EL (cell line): ENCODE data around the gene GRHL3.
A peak's percentile ranks its signal among the peaks of the same experiment; 100 is the strongest.

Experiments used
- DNase-seq: peaks from one replicate; pipeline ENCODE4 v3.0.0-alpha.2; 2016

Gene GRHL3

DNA sequence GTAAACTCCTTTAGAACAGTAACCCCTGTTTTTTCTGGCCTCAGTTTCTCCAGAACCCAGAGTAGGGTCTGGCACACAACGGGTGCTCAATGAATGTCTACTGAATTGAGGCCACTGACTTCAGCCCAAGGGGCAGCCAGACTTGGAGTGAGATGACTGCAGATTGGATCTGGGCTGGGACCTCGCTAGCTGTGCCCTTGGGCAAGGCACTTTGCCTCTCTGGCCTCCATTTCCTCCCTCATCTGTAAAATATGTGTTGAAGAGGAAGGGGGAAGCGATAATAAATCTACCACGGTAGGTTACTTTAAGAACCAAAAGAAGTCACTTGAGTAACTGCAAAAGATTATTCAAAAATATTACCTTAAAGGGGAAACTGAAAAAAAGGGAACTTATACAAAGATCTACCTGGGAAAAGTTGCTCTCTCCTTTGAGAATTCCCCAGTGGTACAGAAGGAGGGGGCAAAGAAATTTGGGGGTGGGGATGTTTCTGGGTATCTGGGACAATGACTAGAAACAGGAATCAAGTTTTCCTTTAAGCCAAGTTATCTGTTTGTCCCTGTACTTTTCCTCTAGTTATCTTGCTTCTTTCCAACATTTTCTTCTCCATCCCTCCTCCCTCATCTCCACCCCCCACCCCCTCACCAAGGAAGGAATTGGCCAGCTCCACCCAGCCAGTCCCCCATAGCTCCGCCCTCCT lies 394 bp upstream of the GRHL3 start:
- DNase-seq = no peak

GRCh38 chr1:24319962-24320361 lies 805 bp downstream of the GRHL3 start:
- no peak for DNase-seq

DNA sequence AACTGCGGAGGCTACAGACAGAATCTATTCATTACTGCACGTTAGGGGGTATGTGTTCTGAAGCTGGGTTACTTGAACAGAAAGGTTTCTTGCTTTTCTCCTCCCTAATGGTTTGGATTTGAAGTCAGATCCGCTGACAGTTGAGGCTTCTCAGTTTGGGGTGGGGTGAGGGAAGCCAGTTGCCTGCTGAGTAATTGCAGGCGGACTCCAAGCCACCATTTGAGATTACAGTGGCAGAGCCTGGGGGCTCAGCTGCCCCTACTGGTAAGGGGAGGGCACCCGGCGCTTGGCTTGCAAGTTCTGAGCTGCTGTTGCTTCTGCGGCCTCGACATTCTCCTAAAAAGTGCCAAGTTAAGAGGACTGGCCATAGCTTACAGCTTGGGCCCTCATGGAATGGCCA lies 2.0 kb downstream of the GRHL3 start:
- DNase-seq = no peak

DNA sequence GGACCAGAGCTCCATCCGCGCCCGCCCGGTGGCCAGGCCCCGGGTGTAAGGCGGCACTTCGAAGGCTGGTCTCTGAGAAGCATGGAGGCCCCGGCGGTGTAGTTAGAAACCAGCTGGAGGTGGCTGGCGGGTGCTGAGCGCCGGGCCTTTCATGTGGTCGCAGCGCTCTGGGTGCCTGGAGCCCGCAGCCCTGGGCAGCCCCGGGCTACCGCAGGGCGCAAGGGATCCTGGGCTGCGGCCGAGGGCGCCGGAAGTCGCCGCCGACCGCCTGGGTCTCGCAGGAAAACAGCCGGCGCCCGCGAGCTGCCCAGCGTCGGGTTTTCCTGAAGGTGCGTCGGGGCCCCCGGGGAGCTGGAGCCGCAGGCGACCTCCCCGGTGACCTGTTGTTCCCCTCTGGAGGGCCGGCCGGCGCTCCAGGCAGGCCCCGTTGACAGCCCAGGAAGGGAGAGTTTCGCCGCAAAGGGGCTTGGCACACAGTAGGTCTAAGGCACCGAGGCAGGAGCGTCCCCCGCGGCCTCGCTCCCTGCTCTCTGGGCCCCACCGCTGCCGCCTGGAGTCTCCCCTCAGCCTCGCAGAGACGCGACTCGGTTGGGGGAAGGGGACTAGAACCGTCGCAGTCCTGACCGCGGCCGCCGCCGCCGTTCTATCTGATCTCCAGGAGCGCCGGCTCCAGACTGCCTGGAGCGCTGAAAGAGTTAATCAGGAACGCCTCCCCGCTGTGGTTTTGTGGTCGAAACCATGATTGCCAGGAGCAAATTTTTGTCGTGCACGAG lies 2.7 kb downstream of the GRHL3 start:
- peak; percentile 90 for DNase-seq

DNA sequence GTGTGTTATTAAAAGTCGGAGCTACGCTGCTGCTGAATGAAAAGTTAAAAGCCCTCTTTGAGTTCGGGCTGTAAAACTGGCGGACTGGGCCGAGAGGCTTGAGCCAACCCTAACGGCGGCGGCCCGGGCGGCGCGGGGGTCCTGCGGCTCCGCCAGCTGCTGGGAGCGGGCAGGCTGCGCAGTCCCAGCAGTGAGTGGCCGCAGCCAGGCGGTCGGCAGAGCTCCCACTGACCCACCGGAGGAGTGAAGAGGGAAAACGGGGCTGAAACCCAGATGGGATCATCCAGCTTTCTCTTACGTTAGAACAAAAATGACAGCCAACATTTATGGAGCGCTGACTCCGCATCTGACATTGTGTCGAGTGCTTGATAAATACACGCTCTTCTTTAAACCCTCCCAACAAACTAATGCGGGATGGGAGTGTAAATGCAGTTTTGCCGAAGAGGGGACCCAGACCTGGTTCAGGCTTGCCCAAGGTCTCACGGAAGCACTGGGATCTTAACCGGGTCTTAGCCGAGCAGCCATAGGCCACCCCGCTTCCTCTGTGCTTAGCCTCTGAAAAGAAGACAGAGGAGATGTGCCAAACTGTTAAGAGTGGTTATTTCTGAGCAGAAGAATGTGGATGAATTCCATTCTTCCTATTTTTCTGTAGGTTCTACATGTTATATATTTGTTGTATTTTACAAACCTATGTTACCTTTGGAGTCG lies 3.5 kb downstream of the GRHL3 start:
- DNase-seq = peak; percentile 18

GRCh38 chr1:24323281-24323680 lies 4.1 kb downstream of the GRHL3 start:
- no peak for DNase-seq

- DNase-seq = no peak
Observed at GRCh38 chr1:24324903-24325302, 5.7 kb downstream of the GRHL3 start.

GRCh38 chr1:24325587-24326449 lies 6.7 kb downstream of the GRHL3 start:
- DNase-seq = no peak

- no peak for DNase-seq
Observed at GRCh38 chr1:24327486-24327885, 8.3 kb downstream of the GRHL3 start.

DNA sequence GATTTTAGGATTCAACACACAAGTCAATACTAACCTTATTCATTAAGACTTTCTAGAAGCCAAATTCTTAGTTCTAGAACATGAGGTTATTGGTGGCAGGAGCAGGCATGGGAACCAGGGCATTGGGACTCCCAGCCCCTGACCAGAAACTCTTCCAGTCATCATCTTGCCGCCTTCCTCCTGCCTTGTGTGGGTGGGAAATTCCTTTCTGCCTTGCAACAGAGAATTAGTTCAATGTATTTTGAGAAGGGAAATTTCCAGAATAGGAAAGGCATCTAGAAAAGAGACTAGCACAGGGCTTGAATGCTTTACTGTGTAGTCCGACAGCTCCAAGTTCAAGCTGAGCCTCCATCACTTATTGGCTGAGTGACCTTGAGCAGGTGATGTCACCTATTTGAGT lies 8.7 kb downstream of the GRHL3 start:
- DNase-seq = no peak

DNA sequence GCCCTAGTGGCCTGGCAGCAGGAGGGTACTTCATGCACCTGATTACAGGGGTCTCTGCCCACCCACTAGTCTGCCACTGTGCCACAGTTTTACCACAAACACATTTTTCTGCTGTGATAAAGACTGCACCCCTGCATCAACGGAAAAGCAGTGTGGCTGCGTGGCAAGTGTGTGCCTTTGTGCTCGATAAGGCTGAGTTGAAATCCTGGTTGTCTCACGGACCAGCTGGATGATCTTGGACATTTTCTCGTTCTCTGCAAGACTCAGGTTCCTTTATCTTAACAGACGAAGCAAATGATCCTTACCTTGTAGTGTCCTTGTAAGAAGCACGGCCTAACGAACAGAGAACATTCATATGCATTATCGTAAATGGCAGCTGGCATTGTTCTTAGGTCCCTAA lies 10.2 kb downstream of the GRHL3 start:
- DNase-seq = no peak

- DNase-seq = peak; percentile 65
Observed at GRCh38 chr1:24329797-24330543, 10.8 kb downstream of the GRHL3 start.

GRCh38 chr1:24331961-24332673 lies 13.0 kb downstream of the GRHL3 start:
- DNase-seq = no peak

- no peak for DNase-seq
Observed at GRCh38 chr1:24336075-24336474, 16.9 kb downstream of the GRHL3 start.

GRCh38 chr1:24337455-24337854 lies 18.3 kb downstream of the GRHL3 start:
- no peak for DNase-seq

DNA sequence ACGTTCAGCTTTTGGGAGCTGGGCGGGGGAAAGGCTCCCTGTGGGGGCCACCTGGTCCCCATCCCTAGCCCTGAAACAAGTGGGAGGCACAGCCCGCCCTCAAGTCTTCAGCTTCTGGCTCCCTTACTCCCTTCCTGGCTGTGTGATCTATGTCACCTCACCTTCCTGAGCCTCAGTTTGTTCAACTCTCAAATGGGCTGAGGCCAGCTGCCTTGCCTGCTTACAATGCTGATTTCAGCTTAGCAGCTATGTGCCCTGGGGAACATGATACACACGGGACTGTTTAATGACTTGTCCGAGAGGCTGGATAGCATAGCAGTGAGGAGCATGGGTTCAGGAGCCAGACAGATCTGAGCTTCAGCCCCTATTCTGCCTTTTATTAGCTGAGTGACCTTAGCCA lies 19.3 kb downstream of the GRHL3 start:
- DNase-seq = no peak

DNA sequence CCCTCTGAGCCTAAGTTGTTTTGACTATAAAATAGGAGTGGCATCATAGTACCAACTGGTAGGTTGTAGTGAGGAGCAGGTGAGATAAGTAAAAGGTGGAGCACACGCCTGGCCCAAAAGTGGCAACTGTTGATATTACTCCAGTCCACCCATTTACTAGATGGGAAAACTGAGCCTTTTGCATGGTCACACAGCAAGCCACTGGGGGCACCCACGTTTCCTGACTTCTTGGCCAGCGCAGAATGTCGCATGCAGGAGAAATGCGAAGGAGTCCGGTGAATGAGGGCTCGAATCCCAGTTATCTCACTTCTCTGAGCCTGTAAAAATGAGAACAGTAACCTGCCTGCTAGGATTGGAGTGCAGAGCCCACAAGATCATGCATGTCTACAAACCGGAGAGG lies 20.8 kb downstream of the GRHL3 start:
- no peak for DNase-seq

- DNase-seq = no peak
Observed at GRCh38 chr1:24340770-24341169, 21.6 kb downstream of the GRHL3 start.

DNA sequence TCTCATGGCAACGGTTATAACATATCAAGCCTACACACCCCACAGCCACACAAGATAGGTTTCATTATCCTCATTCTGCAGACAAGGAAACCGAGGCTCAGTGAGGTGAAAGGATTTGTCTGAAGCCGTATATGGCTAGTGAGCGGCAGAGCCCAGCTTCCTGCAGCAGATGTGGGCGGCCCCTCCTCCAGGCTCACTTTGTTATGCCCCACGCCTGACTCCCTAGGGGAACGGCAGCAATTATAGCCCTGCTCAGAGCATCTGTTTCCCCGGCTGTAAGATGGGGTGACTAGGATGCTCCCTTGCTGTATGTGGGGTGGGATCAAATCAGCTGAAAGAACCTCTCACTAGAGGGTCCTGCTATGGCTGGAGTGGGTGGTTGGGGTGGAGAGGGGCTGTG lies 22.1 kb downstream of the GRHL3 start:
- no peak for DNase-seq

GRCh38 chr1:24343412-24344089 lies 24.4 kb downstream of the GRHL3 start:
- DNase-seq = no peak
